HepG2 (cell line): ENCODE measurements around the gene WBP1. TPM values are rescaled to one million over a fixed set of nuclear protein-coding genes. Genes with fewer than 3 reads are reported as not detected.

ENCODE experiments used
- CEBPZ ChIP-seq: IDR thresholded peaks from 2 replicates; pipeline ENCODE4 v1.6.1; 2012; ENCODE audit warnings: low read length, improper control_type of control experiment
- KDM2A ChIP-seq: sonication (generic); formaldehyde crosslinking; IDR thresholded peaks from 2 replicates; pipeline ENCODE4 v1.4.0; 2020; ENCODE audit warnings: low read depth, missing genetic modification reagents, borderline replicate concordance
- MBD4 ChIP-seq: IDR thresholded peaks from 2 replicates; pipeline ENCODE4 v1.6.1; 2012; ENCODE audit warnings: low read length, inconsistent platforms, borderline replicate concordance
- MED1 ChIP-seq: sonication (generic); formaldehyde crosslinking; IDR thresholded peaks from 2 replicates; pipeline ENCODE4 v1.4.0; 2020; ENCODE audit warnings: missing genetic modification reagents
- NR1H2 ChIP-seq: sonication (generic); formaldehyde crosslinking; IDR thresholded peaks from 2 replicates; pipeline ENCODE4 v1.8.1; 2022; ENCODE audit warnings: low read depth, missing genetic modification reagents, borderline replicate concordance
- SMC3 ChIP-seq: IDR thresholded peaks from 2 replicates; pipeline ENCODE4 v1.6.1; 2011; ENCODE audit warnings: low read length, improper control_type of control experiment
- UBTF ChIP-seq: sonication (generic); formaldehyde crosslinking; IDR thresholded peaks from 2 replicates; pipeline ENCODE4 v1.4.0; 2020; ENCODE audit warnings: mild to moderate bottlenecking, missing genetic modification reagents
- ZBTB40 ChIP-seq, 2 experiments: fragments of 450-650 bp in 1 of 2; sonication (generic) in 1 of 2; formaldehyde crosslinking in 1 of 2; IDR thresholded peaks; 2 replicates each; pipeline versions ENCODE4 v1.6.1 to v1.8.0; 2016 to 2022; ENCODE audit warnings: antibody characterized with exemption in 1 of 2, mild to moderate bottlenecking in 1 of 2, missing genetic modification reagents in 1 of 2
- ZKSCAN5 ChIP-seq: sonication (generic); formaldehyde crosslinking; IDR thresholded peaks from 2 replicates; pipeline ENCODE4 v1.5.1; 2020; ENCODE audit warnings: mild to moderate bottlenecking, missing genetic modification reagents
- ZNF343 ChIP-seq: sonication (generic); formaldehyde crosslinking; IDR thresholded peaks from 2 replicates; pipeline ENCODE4 v1.4.0; 2020; ENCODE audit warnings: mild to moderate bottlenecking, missing genetic modification reagents
- ZNF615 ChIP-seq: sonication (generic); formaldehyde crosslinking; IDR thresholded peaks from 2 replicates; pipeline ENCODE4 v1.5.0; 2020; ENCODE audit warnings: mild to moderate bottlenecking, missing genetic modification reagents, borderline replicate concordance
- polyA plus RNA-seq, 8 experiments: library from polyadenylated mRNA; depleted of rRNA in 3 of 8; stranded (reverse) in 7 of 8; unstranded in 1 of 8; fragments of >200 nt; fragmentation: Illumina TruSeq in 4 of 8; extraction: Trizol in 4 of 8; gene quantifications; 2 replicates each; pipeline versions ENCODE4 v1.2.1 to v1.2.3, GENCODE V29; 2011 to 2016; ENCODE audit warnings: low read depth in 4 of 8, missing spikeins in 1 of 8, mixed read lengths in 1 of 8; ENCODE audit not compliant: insufficient read depth in 1 of 8
- total RNA-seq, 5 experiments: library from RNA; depleted of rRNA; stranded (reverse); fragments of >200 nt; fragmentation: Illumina TruSeq; extraction: Trizol; gene quantifications; 2 replicates each; pipeline ENCODE4 v1.2.3, GENCODE V29; 2016; ENCODE audit warnings: low read depth in 1 of 5

Gene WBP1
- total and polyA plus RNA-seq, 2 of the 13 experiments (the other 11 are each of a cell fraction or from before 2014, with no cell fraction given): 38.8 to 85.7 TPM

- TF ChIP-seq ZBTB40 (IDR thresholded peaks at IDR 0.05) (no peak), ZBTB40 (CRISPR knock-in tag; IDR thresholded peaks at IDR 0.05) (no peak), NR1H2 (CRISPR knock-in tag) (no peak), UBTF (no peak), KDM2A (CRISPR knock-in tag) (no peak), ZNF343 (CRISPR knock-in tag) (no peak), MBD4 (no peak), CEBPZ (no peak), SMC3 (no peak), ZKSCAN5 (CRISPR knock-in tag) (no peak), MED1 (CRISPR knock-in tag) (no peak), ZNF615 (CRISPR knock-in tag) (no peak)
These were observed 32.7 kb upstream of the WBP1 start (continued) for GRCh38 chr2:74425523-74425922.
